Measurements from ENCODE around the gene FBXO11. TPM values are rescaled to one million over a fixed set of nuclear protein-coding genes. Genes with fewer than 3 reads are reported as not detected.

Gene FBXO11
- total and polyA plus RNA-seq, 10 of the 15 experiments (the other 5 are each of a cell fraction or from before 2014, with no cell fraction given): 5.9 to 38.9 (median 22.5) TPM

- TF ChIP-seq TBL1XR1 (IDR thresholded peaks at IDR 0.05; ENCODE audit: low read depth, low read length) (no peak), CTCF (IDR thresholded peaks at IDR 0.05 in 2 of 3, conservative IDR thresholded peaks at IDR 0.05 in 1 of 3; ENCODE audit: control insufficient read depth in 2 of 3, extremely low read depth in 1 of 3, insufficient read depth in 1 of 3, low read depth in 3 of 3, low read length in 3 of 3) (no peak)
These were observed 164.7 kb downstream of the FBXO11 start (continued) for GRCh38 chr2:47741637-47742036.

GRCh38 chr2:47741101-47741500 is 165.2 kb downstream of the FBXO11 start:
- no TSS peak for BruUV-seq (replicated peaks)
- ATAC-seq (no peak), DNase-seq (ENCODE audit: low read depth, low spot score) (no peak), FAIRE-seq (no peak)
- in situ Hi-C loops (cut with MboI) (no loop called here), intact Hi-C loops (cut with micrococcal nuclease; ENCODE audit: unreplicated experiment) (no loop called here)
- Histone ChIP-seq H2AFZ (ENCODE audit: control insufficient read depth, low read depth, low read length) (no peak overlapping the region), H3K9me3 (replicated peaks; ENCODE audit: control insufficient read depth, insufficient read depth, low read length) (no peaks in the 10 kb centered on the region; the same call in 2 of the 3 replicates), H3K9ac (ENCODE audit: control insufficient read depth, insufficient read depth, low read length) (no peak overlapping the region), H3K36me3 (ENCODE audit: control insufficient read depth in 2 of 2, insufficient read depth in 2 of 2, low read length in 1 of 2) (no peaks in the 10 kb centered on the region), H3K27ac (ENCODE audit: control insufficient read depth, insufficient read depth) (no peak overlapping the region), H3K4me2 (ENCODE audit: control insufficient read depth, insufficient read depth) (no peak overlapping the region), H3K4me3 (no peak overlapping the region), H3K79me2 (ENCODE audit: control insufficient read depth, insufficient read depth, low read length) (no peaks in the 10 kb centered on the region), H3K4me1 (ENCODE audit: control insufficient read depth, insufficient read depth, low read length) (peaks cover 11% of the 10 kb centered on the region), H3K27me3 (replicated peaks in 1 of 2; ENCODE audit: control insufficient read depth in 2 of 2, insufficient read depth in 2 of 2, low read length in 1 of 2) (no peaks in the 10 kb centered on the region), H4K20me1 (ENCODE audit: control insufficient read depth, insufficient read depth) (no peaks in the 10 kb centered on the region)
- WGBS (ENCODE audit: insufficient coverage, insufficient replicate concordance, low lambda C conversion rate, missing lambda C conversion rate): 80% methylated on average over 3 of the region's 3 CpGs
- SMC1A ChIA-PET (ENCODE audit: uncharacterized antibody, unreplicated experiment): interaction anchor here (0.9 to 2.1 kb wide), 5 partner anchors 9 to 304 kb away, joined by 3 to 6 read pairs (median 4); no protein-coding TSS in a partner anchor
- RAD21 ChIA-PET (ENCODE audit: unreplicated experiment): interaction anchor here (0.8 to 1.5 kb wide), 4 partner anchors 10 to 26 kb away, joined by 3 to 4 read pairs (median 4); no protein-coding TSS in a partner anchor
- POLR2A ChIA-PET: interaction anchor here (0.6 to 1.0 kb wide), 2 partner anchors 10 to 50 kb away, joined by 7 to 8 read pairs; no protein-coding TSS in a partner anchor
- no peak for TF ChIP-seq ZBTB4 (CRISPR knock-in tag; IDR thresholded peaks at IDR 0.05)
- CTCF ChIA-PET: interaction anchor here (0.9 to 1.6 kb wide), 4 partner anchors 9 to 304 kb away, joined by 3 to 5 read pairs (median 4); no protein-coding TSS in a partner anchor

Small RNA genes lying within 50 kb of the gene (small RNA-seq; reads per million reads assigned to genes)
- gene RF00026 (not detected), gene RPL36AP15 (not detected)

Other genes starting within 250 kb of the FBXO11 start
- 58.8 and 66.9 TPM in 2 replicates for gene MSH6, start 123.4 kb downstream of the FBXO11 start, total RNA-seq (2014; rRNA removed)
- 72.6 and 75.0 TPM in 2 replicates for gene MSH6, start 123.4 kb downstream of the FBXO11 start, total RNA-seq (2014; rRNA removed; fragmentation: Illumina TruSeq; extraction: Trizol)
- 105 and 106 TPM in 2 replicates for gene MSH6, start 123.4 kb downstream of the FBXO11 start, total RNA-seq (2021)
- gene MSH6, start 123.4 kb downstream of the FBXO11 start, polyA plus RNA-seq (2011; rRNA removed): 59.8 and 69.5 TPM in 2 replicates
- gene MSH6, start 123.4 kb downstream of the FBXO11 start, polyA plus RNA-seq (2014; fragmentation: Illumina TruSeq; extraction: Trizol): 94.4 and 110 TPM in 2 replicates
- gene MSH6, start 123.4 kb downstream of the FBXO11 start, polyA plus RNA-seq (2014; fragmentation: Nextera tagmentation; extraction: Ambion mirVana): 10 to 100 TPM; 12.4 to 25.6 TPM
- gene MSH6, start 123.4 kb downstream of the FBXO11 start, polyA plus RNA-seq (2014; rRNA removed): 56.0 and 56.2 TPM in 2 replicates
- gene MSH6, start 123.4 kb downstream of the FBXO11 start, polyA plus RNA-seq (2016; fragmentation: Nextera tagmentation; extraction: Ambion mirVana): 100 to 1,000 TPM; 104 to 108 TPM

Measured in GM12878 (cell line).